Ectodermal cell (in vitro differentiated cells): ENCODE data around the gene EPHA5.

ENCODE experiments used
- H3K27ac ChIP-seq: 2 replicates; pipeline ENCODE4 v1.7.0; 2013; ENCODE audit warnings: mild to moderate bottlenecking, low read depth, low read length; ENCODE audit not compliant: insufficient read depth, poor library complexity, severe bottlenecking
- H3K27me3 ChIP-seq: 2 replicates; pipeline ENCODE4 v1.7.0; 2013; ENCODE audit warnings: mild to moderate bottlenecking, low read length; ENCODE audit not compliant: insufficient read depth, control insufficient read depth, poor library complexity, severe bottlenecking
- H3K36me3 ChIP-seq: one replicate; pipeline ENCODE4 v1.7.0; 2013; ENCODE audit warnings: low read length; ENCODE audit not compliant: control insufficient read depth, insufficient read depth
- H3K4me1 ChIP-seq: one replicate; pipeline ENCODE4 v1.7.0; 2013; ENCODE audit warnings: low read length; ENCODE audit not compliant: control insufficient read depth, insufficient read depth
- H3K4me3 ChIP-seq: 2 replicates; pipeline ENCODE4 v1.7.0; 2013; ENCODE audit warnings: low read depth, low read length, control low read depth; ENCODE audit not compliant: insufficient read depth
- H3K9me3 ChIP-seq: 2 replicates; pipeline ENCODE4 v1.7.0; 2013; ENCODE audit warnings: mild to moderate bottlenecking, low read length, moderate library complexity; ENCODE audit not compliant: control insufficient read depth
- WGBS, 2 experiments: methylation state at CpG; one replicate each; pipeline ENCODE4 v1.1.7; 2013; ENCODE audit warnings: missing lambda C conversion rate in 2 of 2; 5-methylcytosine and 5-hydroxymethylcytosine counted together

The EPHA5 gene

GRCh38 chr4:65302145-65302544, 368.1 kb downstream of the EPHA5 start:
- Histone ChIP-seq H3K4me3 (no peak overlapping the region), H3K9me3 (no peaks in the 10 kb centered on the region), H3K4me1 (no peaks in the 10 kb centered on the region), H3K27me3 (no peaks in the 10 kb centered on the region), H3K27ac (no peak overlapping the region), H3K36me3 (no peaks in the 10 kb centered on the region)
- WGBS, 2 experiments: 75 to 95% methylated on average over 1 of the region's 1 CpG

GRCh38 chr4:65296246-65296645, 374.0 kb downstream of the EPHA5 start:
- Histone ChIP-seq H3K4me1 (no peaks in the 10 kb centered on the region), H3K4me3 (no peak overlapping the region), H3K27ac (no peak overlapping the region), H3K27me3 (no peaks in the 10 kb centered on the region), H3K9me3 (no peaks in the 10 kb centered on the region), H3K36me3 (no peaks in the 10 kb centered on the region)
- WGBS, 2 experiments: 85 to 93% methylated on average over 4 of the region's 4 CpGs

- no peak overlapping the region for H3K27ac ChIP-seq
- WGBS, 2 experiments: 94 to 99% methylated on average over 3 of the region's 3 CpGs
- H3K4me3 ChIP-seq: no peak overlapping the region
- no peaks in the 10 kb centered on the region for H3K9me3 ChIP-seq
- no peaks in the 10 kb centered on the region for H3K27me3 ChIP-seq
- no peaks in the 10 kb centered on the region for H3K4me1 ChIP-seq
- no peaks in the 10 kb centered on the region for H3K36me3 ChIP-seq
Measured at GRCh38 chr4:65287071-65287470, 383.2 kb downstream of the EPHA5 start.
